ENCODE results near the gene LEFTY2. TPM values are rescaled to one million over a fixed set of nuclear protein-coding genes. Genes with fewer than 3 reads are reported as not detected.

LEFTY2 gene
- total and polyA plus RNA-seq, 9 of the 15 experiments (the other 6 are each of a cell fraction or from before 2014, with no cell fraction given), result 0.04 to 0.14 TPM; not detected in 7

DNA sequence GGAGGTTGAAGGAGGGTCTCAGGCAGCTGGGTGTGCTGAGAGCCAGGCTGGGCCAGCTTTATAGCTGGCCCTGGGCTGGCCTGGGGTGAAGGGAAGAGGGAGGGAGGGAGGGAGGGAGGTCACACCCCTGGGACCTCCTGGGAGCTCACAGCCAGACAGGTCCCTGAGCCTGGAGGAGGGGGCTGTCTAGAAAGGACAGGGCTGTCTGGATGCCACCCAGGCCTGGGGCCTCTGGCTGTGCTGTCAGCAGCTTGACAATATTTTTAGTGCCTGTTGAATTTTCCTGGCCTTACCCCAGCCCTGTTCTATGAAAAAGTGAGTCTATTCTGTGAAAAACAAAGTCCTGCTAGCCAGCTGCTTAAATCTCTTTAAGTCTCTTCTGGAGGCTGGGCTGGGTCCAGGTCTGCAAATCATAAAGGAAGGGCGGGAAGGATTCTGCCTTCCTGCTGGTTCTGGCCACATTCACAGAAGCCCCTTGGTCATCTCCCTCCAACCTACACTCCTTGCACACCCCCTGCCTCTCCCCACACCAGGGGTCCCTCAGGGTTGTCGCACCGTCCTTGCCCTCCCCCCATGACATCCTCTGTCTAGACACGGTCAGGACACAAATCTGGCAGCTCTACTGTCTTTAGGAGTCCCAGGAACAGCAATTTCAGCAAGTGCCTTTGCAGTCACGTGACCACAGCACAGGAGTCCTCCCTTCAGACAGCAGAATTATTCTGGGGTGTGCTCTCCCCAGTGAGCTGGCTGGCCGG, at the start of gene LEFTY2 (continued):
- TF ChIP-seq, protein P1, sequence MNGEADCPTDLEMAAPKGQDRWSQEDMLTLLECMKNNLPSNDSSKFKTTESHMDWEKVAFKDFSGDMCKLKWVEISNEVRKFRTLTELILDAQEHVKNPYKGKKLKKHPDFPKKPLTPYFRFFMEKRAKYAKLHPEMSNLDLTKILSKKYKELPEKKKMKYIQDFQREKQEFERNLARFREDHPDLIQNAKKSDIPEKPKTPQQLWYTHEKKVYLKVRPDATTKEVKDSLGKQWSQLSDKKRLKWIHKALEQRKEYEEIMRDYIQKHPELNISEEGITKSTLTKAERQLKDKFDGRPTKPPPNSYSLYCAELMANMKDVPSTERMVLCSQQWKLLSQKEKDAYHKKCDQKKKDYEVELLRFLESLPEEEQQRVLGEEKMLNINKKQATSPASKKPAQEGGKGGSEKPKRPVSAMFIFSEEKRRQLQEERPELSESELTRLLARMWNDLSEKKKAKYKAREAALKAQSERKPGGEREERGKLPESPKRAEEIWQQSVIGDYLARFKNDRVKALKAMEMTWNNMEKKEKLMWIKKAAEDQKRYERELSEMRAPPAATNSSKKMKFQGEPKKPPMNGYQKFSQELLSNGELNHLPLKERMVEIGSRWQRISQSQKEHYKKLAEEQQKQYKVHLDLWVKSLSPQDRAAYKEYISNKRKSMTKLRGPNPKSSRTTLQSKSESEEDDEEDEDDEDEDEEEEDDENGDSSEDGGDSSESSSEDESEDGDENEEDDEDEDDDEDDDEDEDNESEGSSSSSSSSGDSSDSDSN (IDR thresholded peaks at IDR 0.05; ENCODE audit: borderline replicate concordance in 1 of 2, low read depth in 2 of 2, low read length in 2 of 2), result no peak
- TF ChIP-seq BDP1 (IDR thresholded peaks at IDR 0.05; ENCODE audit: insufficient read depth, insufficient read length) (no peak), NFYB (IDR thresholded peaks at IDR 0.05; ENCODE audit: extremely low read depth, insufficient read length) (no peak), POLR2H (tag; IDR thresholded peaks at IDR 0.05; ENCODE audit: low read depth) (no peak), HNRNPUL1 (IDR thresholded peaks at IDR 0.05; ENCODE audit: low read length) (no peak), ZNF217 (CRISPR knock-in tag; IDR thresholded peaks at IDR 0.05) (no peak), ZNF263 (CRISPR knock-in tag; IDR thresholded peaks at IDR 0.05; ENCODE audit: borderline replicate concordance) (peak; percentile 86), HMG20B (CRISPR knock-in tag; IDR thresholded peaks at IDR 0.05) (no peak), GTF2A2 (tag; IDR thresholded peaks at IDR 0.05) (no peak), ZNF408 (CRISPR knock-in tag; IDR thresholded peaks at IDR 0.05; ENCODE audit: low read depth) (no peak), ZNF79 (CRISPR knock-in tag; IDR thresholded peaks at IDR 0.05; ENCODE audit: low read depth) (no peak), ZNF77 (CRISPR knock-in tag; IDR thresholded peaks at IDR 0.05) (no peak), NCOA2 (IDR thresholded peaks at IDR 0.05; ENCODE audit: partially characterized antibody in 2 of 2) (no peak), HDGF (IDR thresholded peaks at IDR 0.05) (no peak), ZNF124 (CRISPR knock-in tag; IDR thresholded peaks at IDR 0.05) (no peak), KDM4B (IDR thresholded peaks at IDR 0.05; ENCODE audit: borderline replicate concordance in 2 of 2, low read depth in 1 of 2) (no peak)
- TF ChIP-seq, protein P2, sequence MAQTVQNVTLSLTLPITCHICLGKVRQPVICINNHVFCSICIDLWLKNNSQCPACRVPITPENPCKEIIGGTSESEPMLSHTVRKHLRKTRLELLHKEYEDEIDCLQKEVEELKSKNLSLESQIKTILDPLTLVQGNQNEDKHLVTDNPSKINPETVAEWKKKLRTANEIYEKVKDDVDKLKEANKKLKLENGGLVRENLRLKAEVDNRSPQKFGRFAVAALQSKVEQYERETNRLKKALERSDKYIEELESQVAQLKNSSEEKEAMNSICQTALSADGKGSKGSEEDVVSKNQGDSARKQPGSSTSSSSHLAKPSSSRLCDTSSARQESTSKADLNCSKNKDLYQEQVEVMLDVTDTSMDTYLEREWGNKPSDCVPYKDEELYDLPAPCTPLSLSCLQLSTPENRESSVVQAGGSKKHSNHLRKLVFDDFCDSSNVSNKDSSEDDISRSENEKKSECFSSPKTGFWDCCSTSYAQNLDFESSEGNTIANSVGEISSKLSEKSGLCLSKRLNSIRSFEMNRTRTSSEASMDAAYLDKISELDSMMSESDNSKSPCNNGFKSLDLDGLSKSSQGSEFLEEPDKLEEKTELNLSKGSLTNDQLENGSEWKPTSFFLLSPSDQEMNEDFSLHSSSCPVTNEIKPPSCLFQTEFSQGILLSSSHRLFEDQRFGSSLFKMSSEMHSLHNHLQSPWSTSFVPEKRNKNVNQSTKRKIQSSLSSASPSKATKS (CRISPR knock-in tag; IDR thresholded peaks at IDR 0.05), result no peak
